ENCODE data around the gene USP26.
"Not testable (repeated sequence)": the region's sequence is repeated elsewhere in the genome, so short reads cannot be mapped to it uniquely, and the experiment has no call there.

DNA sequence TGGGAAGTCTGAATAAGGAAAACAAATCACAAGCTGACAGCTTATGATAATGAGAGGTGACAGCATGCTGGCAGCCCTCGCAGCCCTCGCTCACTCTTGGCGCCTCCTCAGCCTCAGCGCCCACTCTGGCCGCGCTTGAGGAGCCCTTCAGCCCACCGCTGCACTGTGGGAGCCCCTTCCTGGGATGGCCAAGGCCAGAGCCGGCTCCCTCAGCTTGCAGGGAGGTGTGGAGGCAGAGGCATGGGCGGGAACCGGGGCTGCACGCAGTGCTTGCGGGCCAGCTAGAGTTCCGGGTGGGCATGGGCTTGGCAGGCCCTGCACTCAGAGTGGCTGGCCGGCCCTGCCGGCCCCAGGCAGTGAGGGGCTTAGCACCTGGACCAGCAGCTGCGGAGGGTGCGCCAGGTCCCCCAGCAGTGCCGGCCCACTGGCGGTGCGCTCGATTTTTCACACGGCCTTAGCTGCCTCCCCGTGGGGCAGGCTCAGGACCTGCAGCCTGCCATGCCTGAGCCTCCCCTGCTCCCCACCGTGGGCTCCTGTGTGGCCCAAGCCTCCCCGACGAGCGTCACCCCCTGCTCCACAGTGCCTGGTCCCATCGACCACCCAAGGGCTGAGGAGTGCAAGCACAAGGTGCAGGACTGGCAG is 52.6 kb downstream of the USP26 start:
- TF ChIP-seq, protein P1, sequence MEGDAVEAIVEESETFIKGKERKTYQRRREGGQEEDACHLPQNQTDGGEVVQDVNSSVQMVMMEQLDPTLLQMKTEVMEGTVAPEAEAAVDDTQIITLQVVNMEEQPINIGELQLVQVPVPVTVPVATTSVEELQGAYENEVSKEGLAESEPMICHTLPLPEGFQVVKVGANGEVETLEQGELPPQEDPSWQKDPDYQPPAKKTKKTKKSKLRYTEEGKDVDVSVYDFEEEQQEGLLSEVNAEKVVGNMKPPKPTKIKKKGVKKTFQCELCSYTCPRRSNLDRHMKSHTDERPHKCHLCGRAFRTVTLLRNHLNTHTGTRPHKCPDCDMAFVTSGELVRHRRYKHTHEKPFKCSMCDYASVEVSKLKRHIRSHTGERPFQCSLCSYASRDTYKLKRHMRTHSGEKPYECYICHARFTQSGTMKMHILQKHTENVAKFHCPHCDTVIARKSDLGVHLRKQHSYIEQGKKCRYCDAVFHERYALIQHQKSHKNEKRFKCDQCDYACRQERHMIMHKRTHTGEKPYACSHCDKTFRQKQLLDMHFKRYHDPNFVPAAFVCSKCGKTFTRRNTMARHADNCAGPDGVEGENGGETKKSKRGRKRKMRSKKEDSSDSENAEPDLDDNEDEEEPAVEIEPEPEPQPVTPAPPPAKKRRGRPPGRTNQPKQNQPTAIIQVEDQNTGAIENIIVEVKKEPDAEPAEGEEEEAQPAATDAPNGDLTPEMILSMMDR (IDR thresholded peaks at IDR 0.05; ENCODE audit: poor library complexity): not testable (repeated sequence)
- not testable (repeated sequence) for TF ChIP-seq EZH2phosphoT487 (IDR thresholded peaks at IDR 0.05; ENCODE audit: low read depth, severe bottlenecking, unreplicated experiment)
